NOMO-1 treated with DMSO at 0.1 percent for 48 hours (cell line): Measurements from ENCODE around the gene OXCT1.

Source experiments
- DNase-seq: peaks from one replicate; lab custom pipeline; 2025; ENCODE audit not compliant: unreplicated experiment; lab: John Stamatoyannopoulos, UW

The OXCT1 gene

GRCh38 chr5:41869724-41870626 lies at the start of gene OXCT1:
Gene OXCT1, minus strand, starts transcription at chr5:41870425. Its CDS starts 67 bp downstream, at chr5:41870358.
- peak; percentile 99 for DNase-seq

- DNase-seq = peak; percentile 39
These were observed 47.9 kb upstream of the OXCT1 start for GRCh38 chr5:41918105-41918504.

GRCh38 chr5:41908374-41909079 lies 38.3 kb upstream of the OXCT1 start:
- no peak for DNase-seq

- no peak for DNase-seq
These were observed 35.9 kb upstream of the OXCT1 start for GRCh38 chr5:41906151-41906550.

GRCh38 chr5:41903892-41904799 lies 33.9 kb upstream of the OXCT1 start, which contains the start of gene RIMOC1:
Gene RIMOC1, plus strand, starts transcription at chr5:41904344. Its CDS starts 24 bp downstream, at chr5:41904368.
- DNase-seq = peak; percentile 100

GRCh38 chr5:41903382-41903891 lies 33.2 kb upstream of the OXCT1 start:
- no peak for DNase-seq

GRCh38 chr5:41896230-41896629 lies 26.0 kb upstream of the OXCT1 start:
- DNase-seq = peak; percentile 39

GRCh38 chr5:41893074-41893851 lies 23.0 kb upstream of the OXCT1 start:
- DNase-seq = no peak

GRCh38 chr5:41892031-41892430 lies 21.8 kb upstream of the OXCT1 start:
- no peak for DNase-seq

- DNase-seq = no peak
These were observed 21.0 kb upstream of the OXCT1 start for GRCh38 chr5:41891066-41891707.

GRCh38 chr5:41885286-41885685 lies 15.1 kb upstream of the OXCT1 start:
- DNase-seq = no peak

GRCh38 chr5:41883936-41884335 lies 13.7 kb upstream of the OXCT1 start:
- DNase-seq = no peak

GRCh38 chr5:41883243-41883642 lies 13.0 kb upstream of the OXCT1 start:
- DNase-seq = no peak

GRCh38 chr5:41882765-41883164 lies 12.5 kb upstream of the OXCT1 start:
- DNase-seq = no peak

GRCh38 chr5:41878643-41879478 lies 8.6 kb upstream of the OXCT1 start:
- DNase-seq = no peak

- no peak for DNase-seq
These were observed 7.9 kb upstream of the OXCT1 start for GRCh38 chr5:41878173-41878572.

- no peak for DNase-seq
These were observed 7.2 kb upstream of the OXCT1 start for GRCh38 chr5:41877408-41877807.

GRCh38 chr5:41876678-41877077 lies 6.5 kb upstream of the OXCT1 start:
- DNase-seq = no peak

GRCh38 chr5:41875121-41875520 lies 4.9 kb upstream of the OXCT1 start:
- no peak for DNase-seq
